Spleen (tissue), 3 donors: ENCODE results near the gene TET2.

Experiments used
- POLR2A ChIP-seq, 3 donors: fragments of 450-650 bp; IDR thresholded peaks; one replicate each; pipeline ENCODE4 v1.5.1; 2017; ENCODE audit warnings: antibody characterized with exemption in 3 of 3, mild to moderate bottlenecking in 1 of 3
- POLR2AphosphoS5 ChIP-seq, 3 donors: sonication (generic); formaldehyde crosslinking; IDR thresholded peaks; one replicate each; pipeline ENCODE4 v1.5.1; 2017; ENCODE audit warnings: antibody characterized with exemption in 3 of 3

DNA sequence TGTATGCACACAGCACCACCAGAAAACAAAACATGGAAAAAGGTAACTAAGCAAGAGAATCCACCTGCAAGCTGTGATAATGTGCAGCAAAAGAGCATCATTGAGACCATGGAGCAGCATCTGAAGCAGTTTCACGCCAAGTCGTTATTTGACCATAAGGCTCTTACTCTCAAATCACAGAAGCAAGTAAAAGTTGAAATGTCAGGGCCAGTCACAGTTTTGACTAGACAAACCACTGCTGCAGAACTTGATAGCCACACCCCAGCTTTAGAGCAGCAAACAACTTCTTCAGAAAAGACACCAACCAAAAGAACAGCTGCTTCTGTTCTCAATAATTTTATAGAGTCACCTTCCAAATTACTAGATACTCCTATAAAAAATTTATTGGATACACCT is 90.2 kb downstream of the TET2 start:
- TF ChIP-seq POLR2A (IDR thresholded peaks at IDR 0.05) = no peak
- no peak for TF ChIP-seq POLR2AphosphoS5 (IDR thresholded peaks at IDR 0.05)
